ENCODE measurements around the gene GYG1.

The GYG1 gene

DNA sequence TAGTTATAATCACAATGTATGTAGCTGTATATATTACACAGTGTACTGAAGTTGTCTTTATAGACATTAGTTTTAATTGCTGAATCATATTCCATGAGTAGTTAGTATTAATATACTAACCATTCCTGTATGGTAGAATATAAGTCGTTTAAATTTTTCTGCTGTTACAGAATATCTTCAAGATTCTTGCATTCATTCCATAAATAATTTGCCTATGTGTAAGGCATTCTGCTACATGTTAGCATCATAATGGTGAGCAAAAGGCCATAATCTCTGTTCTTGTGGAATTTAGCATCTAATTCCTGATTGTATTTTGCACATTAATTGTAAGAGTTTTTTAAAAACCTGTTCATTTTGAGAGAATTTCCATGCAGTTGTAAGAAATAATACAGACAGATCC, 14.1 kb downstream of the GYG1 start:
- TF ChIP-seq ELF4 (IDR thresholded peaks at IDR 0.05) (no peak), TARDBP (IDR thresholded peaks at IDR 0.05) (no peak), LEF1 (IDR thresholded peaks at IDR 0.05; ENCODE audit: borderline replicate concordance) (no peak), ARNT (IDR thresholded peaks at IDR 0.05) (no peak), FOXM1 (IDR thresholded peaks at IDR 0.05; ENCODE audit: borderline replicate concordance) (no peak), ZNF384 (IDR thresholded peaks at IDR 0.05) (no peak), CTBP1 (IDR thresholded peaks at IDR 0.05; ENCODE audit: borderline replicate concordance) (no peak), HDGF (IDR thresholded peaks at IDR 0.05; ENCODE audit: borderline replicate concordance) (no peak), FOXA1 (IDR thresholded peaks at IDR 0.05) (no peak), FOXK2 (IDR thresholded peaks at IDR 0.05) (no peak)
- TF ChIP-seq, protein P1, sequence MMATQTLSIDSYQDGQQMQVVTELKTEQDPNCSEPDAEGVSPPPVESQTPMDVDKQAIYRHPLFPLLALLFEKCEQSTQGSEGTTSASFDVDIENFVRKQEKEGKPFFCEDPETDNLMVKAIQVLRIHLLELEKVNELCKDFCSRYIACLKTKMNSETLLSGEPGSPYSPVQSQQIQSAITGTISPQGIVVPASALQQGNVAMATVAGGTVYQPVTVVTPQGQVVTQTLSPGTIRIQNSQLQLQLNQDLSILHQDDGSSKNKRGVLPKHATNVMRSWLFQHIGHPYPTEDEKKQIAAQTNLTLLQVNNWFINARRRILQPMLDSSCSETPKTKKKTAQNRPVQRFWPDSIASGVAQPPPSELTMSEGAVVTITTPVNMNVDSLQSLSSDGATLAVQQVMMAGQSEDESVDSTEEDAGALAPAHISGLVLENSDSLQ (IDR thresholded peaks at IDR 0.05), result no peak
- POLR2A ChIA-PET, result no interaction called here
- no peak for DNase-seq (ENCODE audit: extremely low spot score)
- CTCF ChIA-PET, result no interaction called here

DNA sequence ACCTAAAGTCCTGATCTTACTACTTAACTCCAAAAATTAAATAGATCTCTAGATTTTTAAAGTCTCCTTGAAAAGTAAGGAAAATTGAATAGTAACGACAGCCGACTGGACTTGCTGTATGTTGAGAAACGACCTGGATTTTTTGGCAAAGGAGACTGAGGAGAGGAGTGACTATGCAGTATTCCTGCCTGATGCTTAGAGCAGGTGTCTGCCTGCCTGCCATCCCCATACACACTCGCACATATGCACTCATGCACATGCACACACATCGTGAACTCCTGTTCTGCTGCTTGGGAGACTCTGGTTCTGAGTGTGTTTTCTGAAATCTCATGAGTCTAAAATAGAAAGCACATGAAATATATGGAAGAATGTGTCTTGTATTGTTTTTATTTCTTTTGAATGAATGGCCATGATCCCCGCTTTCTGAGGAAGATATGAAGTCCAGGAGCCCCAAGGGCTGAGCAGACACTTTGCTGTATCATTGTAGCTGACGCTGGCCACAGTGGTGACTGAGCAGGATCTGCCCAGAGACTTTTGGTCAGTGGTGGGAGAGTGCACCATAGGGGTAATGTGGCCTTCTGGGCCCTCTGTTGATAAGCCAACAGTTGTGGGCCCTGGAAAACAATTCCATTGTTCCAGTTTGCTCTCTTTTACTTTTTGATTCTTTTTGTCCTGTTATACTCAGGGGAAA, 16.4 kb downstream of the GYG1 start:
- ChIA-PET CTCF (no interaction called here), POLR2A (no interaction called here)
- no peak for DNase-seq (ENCODE audit: extremely low spot score)
- TF ChIP-seq FOXK2 (IDR thresholded peaks at IDR 0.05), result no peak

DNA sequence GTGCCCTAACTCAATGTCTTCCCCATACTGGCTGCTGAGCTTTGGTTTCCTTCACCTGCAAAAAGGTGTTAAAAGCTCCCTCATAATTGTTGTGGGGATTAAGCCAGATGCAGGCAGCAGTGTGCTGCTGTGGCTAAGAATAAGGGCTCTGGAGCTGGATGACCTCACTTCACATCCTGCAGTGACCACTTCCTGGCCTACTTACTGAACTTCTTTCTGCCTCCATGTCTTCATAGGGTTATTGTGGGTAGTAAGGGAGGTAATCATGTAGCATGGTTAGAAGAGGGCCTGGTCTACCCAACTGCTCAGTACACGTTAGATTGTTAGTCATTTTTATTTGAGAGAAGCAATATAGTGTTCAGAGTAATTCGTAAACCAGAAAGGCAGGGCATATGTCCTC, 18.4 kb downstream of the GYG1 start:
- TF ChIP-seq HDGF (IDR thresholded peaks at IDR 0.05; ENCODE audit: borderline replicate concordance), result no peak
- TF ChIP-seq BHLHE40 (IDR thresholded peaks at IDR 0.05; ENCODE audit: borderline replicate concordance), result no peak
- TF ChIP-seq ELF4 (IDR thresholded peaks at IDR 0.05), result no peak
- TF ChIP-seq SP1 (IDR thresholded peaks at IDR 0.05), result no peak
- POLR2A ChIA-PET, result no interaction called here
- CTCF ChIA-PET, result no interaction called here
- DNase-seq (ENCODE audit: extremely low spot score), result no peak

DNA sequence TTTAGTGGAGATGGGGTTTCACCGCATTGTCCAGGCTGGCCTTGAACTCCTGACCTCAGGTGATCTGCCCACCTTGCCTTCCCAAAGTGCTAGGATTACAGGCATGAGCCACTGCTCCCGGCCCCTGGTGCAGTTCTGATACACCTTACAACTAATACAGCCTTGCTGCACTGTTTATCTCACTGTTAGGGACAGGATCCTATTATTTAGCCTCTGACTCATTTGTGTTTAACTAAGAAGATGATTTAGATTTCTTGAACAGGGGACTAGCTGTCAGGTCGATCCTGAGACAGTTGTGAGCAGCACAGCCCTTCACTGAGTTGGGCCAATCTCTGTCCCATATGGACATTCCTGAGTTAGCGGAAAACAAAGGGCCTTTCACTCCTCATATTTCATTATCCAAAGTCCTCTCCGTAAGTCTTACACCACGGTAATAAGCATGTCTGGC, 19.2 kb downstream of the GYG1 start:
- POLR2A ChIA-PET, result no interaction called here
- DNase-seq (ENCODE audit: extremely low spot score), result no peak
- CTCF ChIA-PET, result no interaction called here
- TF ChIP-seq ARNT (IDR thresholded peaks at IDR 0.05), result no peak
- no peak for TF ChIP-seq FOXK2 (IDR thresholded peaks at IDR 0.05)
- no peak for TF ChIP-seq FOXM1 (IDR thresholded peaks at IDR 0.05; ENCODE audit: borderline replicate concordance)
- TF ChIP-seq L3MBTL2 (conservative IDR thresholded peaks at IDR 0.05), result no peak

DNA sequence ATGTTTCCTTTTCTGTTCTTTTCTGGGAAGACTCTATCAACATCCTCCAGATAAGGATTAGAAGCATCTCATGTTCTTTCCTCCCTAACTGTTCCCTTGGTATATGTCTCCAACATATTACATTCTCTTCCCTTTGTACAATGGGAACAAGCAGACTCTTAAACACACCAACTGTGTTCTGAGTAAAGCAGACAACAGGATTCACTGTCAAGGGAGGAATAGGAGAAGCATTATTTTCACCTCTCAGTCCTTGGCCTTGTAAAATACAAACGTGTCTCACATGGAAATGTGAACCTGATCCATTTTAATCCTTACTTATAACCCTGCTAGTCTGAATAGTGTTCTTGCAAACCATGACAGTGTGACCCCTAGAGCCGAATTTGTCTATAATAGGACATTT, 19.6 kb downstream of the GYG1 start:
- no peak for TF ChIP-seq ELF4 (IDR thresholded peaks at IDR 0.05)
- no peak for TF ChIP-seq FOXA1 (IDR thresholded peaks at IDR 0.05)
- TF ChIP-seq SP1 (IDR thresholded peaks at IDR 0.05), result no peak
- TF ChIP-seq FOXM1 (IDR thresholded peaks at IDR 0.05; ENCODE audit: borderline replicate concordance), result no peak
- no peak for TF ChIP-seq CTBP1 (IDR thresholded peaks at IDR 0.05; ENCODE audit: borderline replicate concordance)
- no peak for TF ChIP-seq BHLHE40 (IDR thresholded peaks at IDR 0.05; ENCODE audit: borderline replicate concordance)
- TF ChIP-seq, protein P1 (IDR thresholded peaks at IDR 0.05), result no peak
- TF ChIP-seq TARDBP (IDR thresholded peaks at IDR 0.05), result no peak
- TF ChIP-seq FOXK2 (IDR thresholded peaks at IDR 0.05), result no peak
- TF ChIP-seq ARNT (IDR thresholded peaks at IDR 0.05), result no peak
- TF ChIP-seq NFRKB (IDR thresholded peaks at IDR 0.05), result no peak
- no peak for TF ChIP-seq LEF1 (IDR thresholded peaks at IDR 0.05; ENCODE audit: borderline replicate concordance)
- no peak for TF ChIP-seq SUZ12 (IDR thresholded peaks at IDR 0.05)
- no peak for TF ChIP-seq ZNF384 (IDR thresholded peaks at IDR 0.05)
- TF ChIP-seq L3MBTL2 (conservative IDR thresholded peaks at IDR 0.05), result no peak
- TF ChIP-seq HDGF (IDR thresholded peaks at IDR 0.05; ENCODE audit: borderline replicate concordance), result no peak
- DNase-seq (ENCODE audit: extremely low spot score), result no peak
- CTCF ChIA-PET, result no interaction called here
- POLR2A ChIA-PET, result no interaction called here

DNA sequence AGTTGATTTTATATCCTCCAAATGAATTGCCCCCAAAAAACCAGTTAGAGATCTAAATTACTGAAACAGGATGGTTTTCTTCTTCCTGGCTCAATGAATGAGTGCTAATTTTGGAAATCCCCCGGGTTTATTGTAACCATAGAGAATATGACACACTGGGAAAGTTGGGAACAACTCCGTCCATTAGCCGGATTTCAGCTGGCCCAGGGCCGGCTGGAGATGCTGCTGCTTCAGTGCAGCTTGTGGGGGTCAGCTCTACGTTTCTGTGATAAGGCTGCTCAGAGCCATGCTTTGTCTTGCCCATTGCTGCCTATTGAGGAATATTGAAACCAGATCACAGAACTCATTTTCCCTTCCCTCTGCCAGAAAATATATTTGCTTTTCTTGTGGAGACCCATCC, 20.3 kb downstream of the GYG1 start:
- TF ChIP-seq FOXA1 (IDR thresholded peaks at IDR 0.05), result no peak
- no peak for TF ChIP-seq FOXK2 (IDR thresholded peaks at IDR 0.05)
- TF ChIP-seq NFRKB (IDR thresholded peaks at IDR 0.05), result no peak
- TF ChIP-seq L3MBTL2 (conservative IDR thresholded peaks at IDR 0.05), result no peak
- no peak for TF ChIP-seq TARDBP (IDR thresholded peaks at IDR 0.05)
- no peak for TF ChIP-seq ARNT (IDR thresholded peaks at IDR 0.05)
- TF ChIP-seq ZNF384 (IDR thresholded peaks at IDR 0.05), result no peak
- no peak for TF ChIP-seq SP1 (IDR thresholded peaks at IDR 0.05)
- TF ChIP-seq, protein P1 (IDR thresholded peaks at IDR 0.05), result no peak
- no peak for TF ChIP-seq LEF1 (IDR thresholded peaks at IDR 0.05; ENCODE audit: borderline replicate concordance)
- TF ChIP-seq SUZ12 (IDR thresholded peaks at IDR 0.05), result no peak
- no peak for TF ChIP-seq BHLHE40 (IDR thresholded peaks at IDR 0.05; ENCODE audit: borderline replicate concordance)
- no peak for TF ChIP-seq FOXM1 (IDR thresholded peaks at IDR 0.05; ENCODE audit: borderline replicate concordance)
- no peak for TF ChIP-seq HDGF (IDR thresholded peaks at IDR 0.05; ENCODE audit: borderline replicate concordance)
- no peak for TF ChIP-seq ELF4 (IDR thresholded peaks at IDR 0.05)
- no peak for TF ChIP-seq CTBP1 (IDR thresholded peaks at IDR 0.05; ENCODE audit: borderline replicate concordance)

DNA sequence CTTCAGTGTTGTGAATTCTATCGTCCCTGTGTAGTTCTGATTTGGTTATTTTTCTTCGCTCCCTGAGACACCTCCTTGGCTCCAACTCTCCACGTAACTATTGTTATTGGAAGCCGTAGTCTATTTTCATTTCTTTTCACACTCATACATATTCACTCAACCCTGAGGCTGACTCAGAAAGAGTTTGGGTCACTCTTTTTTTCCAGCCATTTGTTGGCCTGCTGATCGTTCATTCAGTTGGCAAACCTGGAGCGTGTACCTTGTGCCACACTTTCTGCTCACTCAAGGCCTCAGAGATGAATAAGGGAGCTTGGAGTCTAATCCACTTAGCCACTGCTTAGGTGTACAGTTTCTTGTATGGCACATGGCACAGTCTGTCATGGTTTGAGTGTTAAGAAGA, 22.4 kb downstream of the GYG1 start:
- no peak for DNase-seq (ENCODE audit: extremely low spot score)
- ChIA-PET CTCF (no interaction called here), POLR2A (no interaction called here)
- no peak for TF ChIP-seq ARNT (IDR thresholded peaks at IDR 0.05)

More for the DNA sequence above, 20.3 kb downstream of the GYG1 start:
- ChIA-PET POLR2A (no interaction called here), CTCF (no interaction called here)
- DNase-seq (ENCODE audit: extremely low spot score), result no peak
